Osteocyte (in vitro differentiated cells): ENCODE data around the gene CEP68. TPM values are rescaled to one million over a fixed set of nuclear protein-coding genes. Genes with fewer than 3 reads are reported as not detected.

Experiments
- DNase-seq: peaks from one replicate; pipeline ENCODE4 v3.0.0; 2021; ENCODE audit warnings: mixed read lengths; ENCODE audit not compliant: unreplicated experiment; ENCODE audit errors: extremely low spot score
- H3K27ac Mint-ChIP-seq: one replicate; pipeline ENCODE4 v1.8.0; 2021; ENCODE audit warnings: mild to moderate bottlenecking, mixed read lengths; ENCODE audit not compliant: unreplicated experiment
- H3K27me3 Mint-ChIP-seq: one replicate; pipeline ENCODE4 v1.8.0; 2021; ENCODE audit warnings: mixed read lengths; ENCODE audit not compliant: unreplicated experiment
- H3K36me3 Mint-ChIP-seq: one replicate; pipeline ENCODE4 v1.8.0; 2021; ENCODE audit warnings: mixed read lengths; ENCODE audit not compliant: unreplicated experiment
- H3K4me1 Mint-ChIP-seq: one replicate; pipeline ENCODE4 v1.8.0; 2021; ENCODE audit warnings: mixed read lengths; ENCODE audit not compliant: unreplicated experiment
- H3K4me3 Mint-ChIP-seq: one replicate; pipeline ENCODE4 v1.8.0; 2021; ENCODE audit warnings: mild to moderate bottlenecking, moderate library complexity, mixed read lengths; ENCODE audit not compliant: unreplicated experiment
- H3K9me3 Mint-ChIP-seq: one replicate; pipeline ENCODE4 v1.8.0; 2021; ENCODE audit warnings: mixed read lengths; ENCODE audit not compliant: unreplicated experiment
- total RNA-seq: library from RNA; stranded (reverse); gene quantifications from 2 replicates; pipeline ENCODE4 v1.2.1, GENCODE V29; 2021
- TF ChIP-seq, protein P1 (sequence below): fragments of 200-600 bp; sonication (generic); IDR thresholded peaks from 2 replicates; pipeline ENCODE4 v1.5.0; 2021; ENCODE audit warnings: antibody characterized with exemption, mild to moderate bottlenecking, moderate library complexity

Gene CEP68
- total RNA-seq, 1 donor from 2014 or later = 20.7 TPM

DNA sequence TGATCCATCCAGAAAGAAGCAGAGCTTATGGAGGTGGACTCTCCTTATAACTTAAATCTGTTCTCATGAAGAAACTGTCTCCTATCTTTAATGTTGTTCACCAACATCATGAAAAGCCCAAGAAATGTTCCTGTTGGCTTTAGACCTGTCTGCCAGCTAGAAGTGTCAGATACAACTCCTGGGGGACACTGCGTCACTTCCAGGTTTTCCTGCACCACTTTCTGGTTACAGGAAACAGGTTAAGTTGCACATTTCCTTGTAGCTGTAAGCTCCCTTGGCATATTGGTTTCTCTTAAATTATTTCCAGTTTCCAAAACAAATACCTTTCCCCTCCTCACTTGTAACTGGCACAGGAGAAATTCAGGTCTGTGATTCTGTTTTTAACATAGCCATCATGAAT, 2.9 kb downstream of the CEP68 start:
- no peaks in the 10 kb centered on the region for H3K36me3 Mint-ChIP-seq
- no peaks in the 10 kb centered on the region for H3K27me3 Mint-ChIP-seq
- peaks cover 39% of the 10 kb centered on the region for H3K4me1 Mint-ChIP-seq
- TF ChIP-seq, protein P1, sequence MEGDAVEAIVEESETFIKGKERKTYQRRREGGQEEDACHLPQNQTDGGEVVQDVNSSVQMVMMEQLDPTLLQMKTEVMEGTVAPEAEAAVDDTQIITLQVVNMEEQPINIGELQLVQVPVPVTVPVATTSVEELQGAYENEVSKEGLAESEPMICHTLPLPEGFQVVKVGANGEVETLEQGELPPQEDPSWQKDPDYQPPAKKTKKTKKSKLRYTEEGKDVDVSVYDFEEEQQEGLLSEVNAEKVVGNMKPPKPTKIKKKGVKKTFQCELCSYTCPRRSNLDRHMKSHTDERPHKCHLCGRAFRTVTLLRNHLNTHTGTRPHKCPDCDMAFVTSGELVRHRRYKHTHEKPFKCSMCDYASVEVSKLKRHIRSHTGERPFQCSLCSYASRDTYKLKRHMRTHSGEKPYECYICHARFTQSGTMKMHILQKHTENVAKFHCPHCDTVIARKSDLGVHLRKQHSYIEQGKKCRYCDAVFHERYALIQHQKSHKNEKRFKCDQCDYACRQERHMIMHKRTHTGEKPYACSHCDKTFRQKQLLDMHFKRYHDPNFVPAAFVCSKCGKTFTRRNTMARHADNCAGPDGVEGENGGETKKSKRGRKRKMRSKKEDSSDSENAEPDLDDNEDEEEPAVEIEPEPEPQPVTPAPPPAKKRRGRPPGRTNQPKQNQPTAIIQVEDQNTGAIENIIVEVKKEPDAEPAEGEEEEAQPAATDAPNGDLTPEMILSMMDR = no peak
- H3K27ac Mint-ChIP-seq = no peak overlapping the region
- no peak overlapping the region for H3K4me3 Mint-ChIP-seq
- H3K9me3 Mint-ChIP-seq = no peaks in the 10 kb centered on the region
- no peak for DNase-seq

DNA sequence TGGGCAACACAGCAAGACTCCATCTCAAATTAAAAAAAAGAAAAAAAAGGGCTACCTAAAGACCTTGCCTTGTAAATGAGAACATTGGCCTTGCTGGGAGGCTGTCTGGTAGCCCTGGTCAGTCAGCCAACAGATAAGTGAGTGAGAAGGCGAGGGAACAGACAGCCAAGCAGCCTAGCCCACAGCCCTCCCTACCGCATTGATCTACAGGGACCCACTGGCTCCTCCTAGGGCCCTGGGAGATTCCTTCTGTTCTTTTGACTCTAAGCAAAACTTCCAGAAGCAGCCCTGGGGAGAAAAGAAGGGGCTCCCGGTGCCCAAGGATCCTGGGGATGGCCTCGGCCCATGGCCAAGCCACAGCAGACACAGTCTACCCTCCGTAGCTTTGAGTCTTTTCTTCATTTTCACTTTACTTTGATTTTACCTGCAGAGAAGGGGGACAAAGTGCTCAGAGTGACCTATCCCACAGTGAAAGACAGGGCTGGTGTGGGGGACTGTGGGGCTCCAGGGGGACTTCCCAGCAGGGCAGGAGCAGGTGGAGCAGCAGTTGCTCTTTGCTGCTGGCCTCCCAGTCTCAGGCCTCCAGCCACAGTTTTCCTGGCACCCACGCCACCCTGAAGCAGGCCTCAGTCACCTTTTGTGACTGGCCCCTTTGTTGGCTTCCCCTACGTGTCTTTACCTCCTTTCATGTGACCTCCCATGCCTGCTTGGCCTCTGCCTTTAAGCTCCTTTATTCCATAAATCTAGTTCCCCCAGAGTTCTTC, 5.1 kb downstream of the CEP68 start:
- no peak overlapping the region for H3K4me3 Mint-ChIP-seq
- DNase-seq = no peak
- H3K9me3 Mint-ChIP-seq = no peaks in the 10 kb centered on the region
- H3K27me3 Mint-ChIP-seq = no peaks in the 10 kb centered on the region
- no peak overlapping the region for H3K27ac Mint-ChIP-seq
- TF ChIP-seq, protein P1 = no peak
- no peaks in the 10 kb centered on the region for H3K36me3 Mint-ChIP-seq
- H3K4me1 Mint-ChIP-seq = peaks cover 59% of the 10 kb centered on the region

DNA sequence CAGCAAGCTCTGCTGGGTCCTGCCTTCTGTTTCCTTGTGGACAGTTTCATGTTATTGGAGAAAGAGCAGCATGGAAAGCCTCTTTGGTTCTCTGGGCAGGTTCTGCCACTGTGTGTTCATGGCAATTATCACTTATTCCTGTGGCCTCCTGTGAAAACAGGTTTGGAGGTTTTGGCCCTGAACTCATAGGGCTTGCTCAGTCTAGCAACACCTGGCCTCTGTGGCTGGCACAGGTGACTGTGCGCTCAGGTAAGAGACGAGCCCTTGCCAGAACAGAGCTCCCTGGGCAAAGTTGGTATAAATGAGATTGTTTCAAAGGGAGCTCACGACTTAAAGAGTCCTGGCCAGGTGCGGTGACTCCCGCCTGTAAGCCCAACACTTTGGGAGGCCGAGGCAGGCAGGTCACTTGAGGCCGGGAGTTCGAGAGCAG, 5.7 kb downstream of the CEP68 start:
- peaks cover 57% of the 10 kb centered on the region for H3K4me1 Mint-ChIP-seq
- DNase-seq = no peak
- H3K27ac Mint-ChIP-seq = no peak overlapping the region
- H3K4me3 Mint-ChIP-seq = no peak overlapping the region
- H3K27me3 Mint-ChIP-seq = no peaks in the 10 kb centered on the region
- H3K9me3 Mint-ChIP-seq = no peaks in the 10 kb centered on the region
- H3K36me3 Mint-ChIP-seq = no peaks in the 10 kb centered on the region
- TF ChIP-seq, protein P1 = no peak

DNA sequence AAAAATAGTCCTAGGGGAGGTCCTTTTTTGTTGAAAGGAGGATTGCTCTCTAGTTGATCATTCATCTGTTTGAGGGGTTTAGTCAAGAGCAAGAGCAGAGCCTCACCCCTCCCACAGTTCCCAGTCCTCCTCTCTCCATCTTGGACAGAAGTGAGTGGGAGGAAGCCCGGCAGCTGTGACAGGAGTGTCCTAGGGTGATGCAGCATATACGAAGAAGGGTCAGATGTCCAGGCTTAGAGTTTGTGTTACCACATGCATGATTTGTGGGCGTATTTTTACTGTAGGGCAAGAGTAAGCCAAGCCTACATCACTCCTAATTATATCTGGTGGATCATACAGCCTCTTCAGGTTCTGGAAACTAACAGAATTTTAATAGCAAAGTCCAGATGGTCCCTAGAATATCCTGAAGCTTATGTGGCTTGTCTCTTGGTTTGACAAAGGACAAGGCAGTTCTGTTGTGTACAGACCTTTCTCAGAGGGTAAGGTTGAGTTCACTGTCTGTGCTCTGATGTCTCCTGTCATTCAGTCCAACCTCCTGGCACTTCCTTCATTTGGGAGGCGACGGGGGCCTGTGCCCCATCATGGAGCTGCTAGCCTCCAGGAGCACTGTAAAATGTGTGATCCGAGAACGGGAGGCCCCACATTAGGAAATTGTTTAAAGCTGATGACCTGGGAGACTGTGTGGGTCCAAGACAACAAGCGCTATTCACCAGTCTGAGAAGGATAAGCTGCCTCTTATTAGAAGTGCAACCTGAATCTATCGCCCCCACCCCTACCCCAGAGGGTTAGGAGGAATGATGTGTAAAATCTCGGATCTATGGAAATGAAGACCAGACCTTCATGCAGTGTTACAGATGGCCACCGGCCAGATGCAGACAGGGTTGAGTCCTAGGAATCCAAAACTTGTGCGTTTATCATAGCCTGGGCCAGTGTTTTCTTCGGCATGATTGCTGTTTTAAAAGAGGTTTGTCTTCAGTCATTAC, 6.9 kb downstream of the CEP68 start:
- peak overlapping the region; percentile 98 for H3K27ac Mint-ChIP-seq
- no peak overlapping the region for H3K4me3 Mint-ChIP-seq
- no peaks in the 10 kb centered on the region for H3K36me3 Mint-ChIP-seq
- no peak for DNase-seq
- H3K9me3 Mint-ChIP-seq = no peaks in the 10 kb centered on the region
- H3K4me1 Mint-ChIP-seq = peaks cover 46% of the 10 kb centered on the region
- TF ChIP-seq, protein P1 = no peak
- H3K27me3 Mint-ChIP-seq = no peaks in the 10 kb centered on the region
